Fibroblast of mammary gland (primary cell): ENCODE measurements around the gene DCPS.
"Not testable (repeated sequence)": the region's sequence is repeated elsewhere in the genome, so short reads cannot be mapped to it uniquely, and the experiment has no call there.

Experiments
- DNase-seq: peaks from one replicate; pipeline ENCODE4 v3.0.0-alpha.2; 2010; ENCODE audit warnings: low read depth
- H3K4me3 ChIP-seq: 2 replicates; pipeline ENCODE4 v1.5.1; 2011; ENCODE audit warnings: low read depth, mild to moderate bottlenecking, low read length, moderate library complexity; ENCODE audit not compliant: control insufficient read depth
- CTCF ChIP-seq: conservative IDR thresholded peaks from 2 replicates; pipeline ENCODE4 v1.5.1; 2011; ENCODE audit warnings: low read depth, low read length, inconsistent platforms; ENCODE audit not compliant: control insufficient read depth, insufficient read depth

DCPS gene

GRCh38 chr11:126391286-126391954 lies 87.6 kb downstream of the DCPS start:
- no peak overlapping the region for H3K4me3 ChIP-seq
- TF ChIP-seq CTCF = no peak
- no peak for DNase-seq

GRCh38 chr11:126391970-126392632 lies 88.2 kb downstream of the DCPS start:
- H3K4me3 ChIP-seq = no peak overlapping the region
- TF ChIP-seq CTCF = peak; percentile 6
- DNase-seq = no peak

- TF ChIP-seq CTCF = no peak
- DNase-seq = no peak
- H3K4me3 ChIP-seq = no peak overlapping the region
These were observed 88.8 kb downstream of the DCPS start for GRCh38 chr11:126392633-126393013.

- no peak for TF ChIP-seq CTCF
- H3K4me3 ChIP-seq = no peak overlapping the region
- no peak for DNase-seq
These were observed 89.3 kb downstream of the DCPS start for GRCh38 chr11:126393143-126393542.

- DNase-seq = no peak
- no peak overlapping the region for H3K4me3 ChIP-seq
- TF ChIP-seq CTCF = no peak
These were observed 90.2 kb downstream of the DCPS start for GRCh38 chr11:126394036-126394435.

GRCh38 chr11:126394634-126395072 lies 90.8 kb downstream of the DCPS start:
- not testable (repeated sequence) for DNase-seq, H3K4me3 ChIP-seq
